Cardiac septum (tissue), 1 donor: Measurements from ENCODE around the gene TMPRSS11E. TPM values are rescaled to one million over a fixed set of nuclear protein-coding genes. Genes with fewer than 3 reads are reported as not detected.
"Not testable (repeated sequence)": the region's sequence is repeated elsewhere in the genome, so short reads cannot be mapped to it uniquely, and the experiment has no call there.

ENCODE experiments used
- DNase-seq: peaks from one replicate; pipeline ENCODE4 v3.0.0-alpha.2; 2020; ENCODE audit warnings: low spot score
- intact Hi-C: fragments of 100-400 bp; cut with DNase I; formaldehyde crosslinking; loops from one replicate; pipeline ENCODE4 v1.14.0; 2022
- total RNA-seq: library from RNA; stranded (reverse); fragmentation: NEBNext Ultra II Directional; extraction: Animal tissue kit (Norgen Biotek cat#: 25700); gene quantifications from one replicate; pipeline ENCODE4 v1.2.1, GENCODE V29; 2021
- donor health status: DM: no; HTN: no; CAD: no.

Gene TMPRSS11E
- total RNA-seq, 1 donor from 2014 or later: not detected

DNA sequence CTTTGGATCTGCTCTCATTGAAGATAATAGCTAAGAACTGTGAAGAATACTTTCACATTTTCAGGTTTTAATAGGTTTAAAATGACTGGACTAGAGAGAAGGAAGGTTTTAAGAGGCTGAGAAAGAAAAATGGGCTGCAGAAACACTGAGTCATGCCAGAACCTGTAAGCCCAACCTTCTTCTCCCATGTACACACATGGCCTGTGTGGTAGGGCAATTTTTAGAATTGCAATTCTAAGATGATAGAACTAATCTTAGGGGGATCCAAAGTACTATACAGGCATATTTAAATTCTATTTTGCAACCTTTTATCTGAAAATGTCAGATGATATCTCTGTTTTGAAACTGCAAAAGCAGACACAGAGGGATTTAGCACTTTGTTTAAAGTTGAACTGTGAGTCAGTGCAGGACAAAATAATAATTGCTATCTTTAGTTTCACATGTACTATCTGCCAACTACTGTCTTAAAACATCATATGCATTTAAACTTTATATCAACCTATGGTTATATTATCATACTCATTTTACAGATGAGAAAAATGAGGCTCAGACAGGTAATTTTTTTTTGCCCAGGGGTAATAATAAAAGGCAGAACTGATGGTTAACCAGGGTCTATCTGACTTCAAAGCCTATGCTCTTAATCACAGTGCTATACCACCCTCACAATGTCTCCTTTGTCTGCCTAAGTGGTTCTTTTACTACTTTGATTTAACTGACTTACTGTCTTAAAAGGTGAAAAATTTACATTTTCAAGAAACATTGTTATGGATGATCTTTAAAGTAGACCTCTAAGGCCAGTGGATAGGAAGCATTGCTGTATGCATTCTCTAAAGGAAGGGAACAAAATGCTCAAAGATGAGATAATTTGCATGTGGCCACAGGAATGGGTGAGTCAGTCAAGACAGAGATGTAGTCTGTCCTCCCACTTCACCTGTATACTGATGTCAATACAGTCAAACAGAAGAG lies 4.3 kb downstream of the TMPRSS11E start:
- DNase-seq: no peak
- intact Hi-C loops: no loop called here

DNA sequence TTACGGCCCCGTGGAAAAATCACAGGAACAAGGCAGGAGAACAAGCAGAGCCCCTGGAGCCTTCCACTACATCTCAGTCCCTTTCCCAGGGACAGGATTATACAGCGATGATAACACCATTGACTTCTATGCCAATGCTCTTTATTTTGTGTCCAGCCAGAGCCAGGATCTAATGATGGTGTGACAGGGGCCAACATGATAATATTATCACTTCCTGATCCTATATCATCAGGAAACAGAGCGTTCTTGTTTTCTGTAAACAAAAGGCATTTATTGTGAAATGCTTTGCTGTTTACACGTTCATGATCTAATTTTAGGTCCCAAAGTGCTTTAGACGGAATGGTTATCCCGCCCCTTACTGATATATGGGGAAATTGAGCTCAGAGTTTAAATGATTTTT lies 12.8 kb downstream of the TMPRSS11E start:
- intact Hi-C loops: no loop called here
- no peak for DNase-seq

DNA sequence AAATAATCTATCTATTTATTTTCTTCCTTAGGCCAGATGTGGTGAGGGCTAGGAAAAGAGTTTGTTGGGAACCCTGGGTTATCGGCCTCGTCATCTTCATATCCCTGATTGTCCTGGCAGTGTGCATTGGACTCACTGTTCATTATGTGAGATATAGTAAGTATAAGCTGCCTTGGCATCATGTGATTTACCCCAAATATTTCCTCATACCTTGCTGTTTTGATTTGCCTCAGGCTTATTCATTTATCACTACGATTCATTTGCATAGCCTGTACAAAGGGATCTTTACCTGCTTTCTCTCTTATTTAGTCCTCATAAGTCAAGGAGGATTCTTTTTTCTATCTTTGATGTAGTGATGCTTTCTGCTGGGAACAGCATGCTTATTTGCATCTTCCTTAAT lies 14.5 kb downstream of the TMPRSS11E start:
- no peak for DNase-seq
- intact Hi-C loops: no loop called here

DNA sequence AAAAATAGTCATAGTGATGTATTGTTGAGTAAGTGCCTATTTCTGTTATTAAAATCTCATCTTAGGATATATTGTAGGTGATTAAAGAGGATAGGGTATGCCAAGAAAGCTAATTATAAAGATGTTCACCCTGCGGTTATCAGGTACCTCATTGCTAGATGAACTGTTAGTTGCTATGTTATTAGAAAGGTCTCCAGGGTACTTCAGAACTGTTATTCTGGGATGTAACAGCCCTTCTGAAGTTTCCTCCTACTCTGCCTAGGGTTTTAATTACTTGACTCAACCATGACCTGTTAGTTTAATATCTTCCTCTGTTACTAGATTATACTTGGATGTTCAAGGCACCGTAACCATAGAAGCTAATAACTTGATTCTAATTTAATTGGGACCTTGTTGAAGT lies 15.4 kb downstream of the TMPRSS11E start:
- intact Hi-C loops: no loop called here
- DNase-seq: no peak

DNA sequence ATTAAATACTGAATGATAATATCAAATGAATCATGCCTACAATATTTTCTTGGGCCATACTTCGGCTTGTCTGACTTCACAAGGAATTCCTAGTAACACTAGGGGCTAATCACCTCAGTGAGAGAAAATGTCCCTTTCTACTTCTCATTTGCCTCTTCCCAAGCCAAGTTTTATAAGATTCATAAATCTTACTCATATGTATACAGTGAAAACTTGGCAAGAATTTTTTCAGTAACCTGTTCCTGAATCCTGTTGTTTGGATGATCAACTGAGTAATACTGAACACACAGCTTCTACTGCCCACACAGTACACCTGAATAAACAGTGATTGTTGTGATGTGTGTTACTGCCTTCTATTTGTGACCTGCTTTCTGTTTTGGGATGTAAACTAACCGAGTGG lies 16.5 kb downstream of the TMPRSS11E start:
- no peak for DNase-seq
- intact Hi-C loops: no loop called here

DNA sequence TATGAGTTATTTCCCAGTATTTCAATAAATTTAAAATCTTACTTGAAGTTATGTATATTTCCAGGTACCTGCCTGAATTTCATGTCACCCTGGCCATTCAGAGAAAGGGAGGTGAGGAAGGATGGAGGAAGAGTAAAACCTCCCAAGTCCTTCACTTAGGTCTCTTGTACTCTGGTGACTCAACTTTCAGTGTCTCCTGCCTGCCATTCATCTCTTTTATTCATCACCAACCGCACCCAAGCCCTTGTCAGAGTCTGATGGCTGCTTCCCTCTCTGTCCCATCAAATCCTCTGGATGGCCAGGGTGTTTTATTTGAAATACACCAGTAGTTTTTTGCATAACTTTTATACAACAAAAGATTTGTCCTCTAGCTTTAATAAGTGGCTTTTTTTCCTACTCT lies 17.8 kb downstream of the TMPRSS11E start:
- no peak for DNase-seq

DNA sequence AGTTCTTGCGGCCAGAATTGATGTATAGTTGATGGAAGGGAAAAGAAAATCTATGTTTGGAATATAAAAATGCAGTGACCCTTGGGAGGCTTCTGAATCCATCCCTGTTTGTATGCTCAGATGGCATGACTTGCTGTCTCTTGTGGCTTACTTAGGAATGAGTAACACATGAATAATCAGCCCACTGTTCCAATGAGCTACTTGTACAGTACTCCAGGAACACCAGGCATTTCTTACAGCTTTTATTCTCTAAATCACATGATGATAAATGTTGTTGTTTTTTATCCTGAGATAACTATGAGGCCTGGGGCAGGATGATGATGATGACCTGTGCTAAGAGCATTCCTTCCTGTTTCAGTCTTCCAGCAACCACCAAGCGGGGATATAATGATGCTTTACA lies 18.9 kb downstream of the TMPRSS11E start:
- DNase-seq: no peak
- intact Hi-C loops: no loop called here

More for the DNA sequence above, 17.8 kb downstream of the TMPRSS11E start:
- intact Hi-C loops: no loop called here

DNA sequence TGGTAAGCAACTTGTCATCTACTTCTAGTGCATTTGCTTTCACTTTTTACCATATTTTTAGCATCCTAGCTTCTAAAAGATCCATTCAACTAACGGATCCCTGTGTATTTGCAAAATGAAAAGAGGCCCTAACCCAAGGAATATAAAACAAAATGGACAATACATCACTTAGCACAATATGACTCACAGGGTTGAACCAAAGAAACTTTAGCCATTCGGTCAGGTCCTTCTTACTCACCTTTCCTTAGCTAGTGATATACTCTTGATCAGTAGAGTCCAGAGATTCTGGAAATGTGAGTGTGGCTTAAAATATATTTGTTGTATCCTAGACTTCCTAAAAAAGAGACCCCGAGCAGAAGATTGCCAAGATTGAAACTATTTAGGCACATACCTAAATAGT lies 19.5 kb downstream of the TMPRSS11E start:
- DNase-seq: no peak
- intact Hi-C loops: no loop called here

DNA sequence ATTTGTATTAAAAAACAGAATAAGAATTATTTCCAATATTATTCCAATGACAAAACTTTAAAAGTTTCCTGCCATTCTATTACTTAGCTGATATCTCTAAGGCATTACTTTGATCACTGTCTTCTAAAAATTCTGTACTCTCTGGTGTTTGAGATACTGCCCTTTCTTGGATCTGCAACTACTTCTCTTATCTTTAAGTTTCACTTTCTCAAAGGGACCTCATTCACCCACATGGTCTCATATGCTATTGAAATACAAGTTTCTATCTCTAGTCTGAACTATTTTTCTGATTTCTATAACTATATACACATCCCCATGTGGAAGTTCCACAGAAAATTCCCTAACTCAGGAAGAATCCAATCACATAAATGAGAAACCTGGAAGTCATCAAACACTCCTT lies 22.2 kb downstream of the TMPRSS11E start:
- DNase-seq: no peak
- intact Hi-C loops: no loop called here

DNA sequence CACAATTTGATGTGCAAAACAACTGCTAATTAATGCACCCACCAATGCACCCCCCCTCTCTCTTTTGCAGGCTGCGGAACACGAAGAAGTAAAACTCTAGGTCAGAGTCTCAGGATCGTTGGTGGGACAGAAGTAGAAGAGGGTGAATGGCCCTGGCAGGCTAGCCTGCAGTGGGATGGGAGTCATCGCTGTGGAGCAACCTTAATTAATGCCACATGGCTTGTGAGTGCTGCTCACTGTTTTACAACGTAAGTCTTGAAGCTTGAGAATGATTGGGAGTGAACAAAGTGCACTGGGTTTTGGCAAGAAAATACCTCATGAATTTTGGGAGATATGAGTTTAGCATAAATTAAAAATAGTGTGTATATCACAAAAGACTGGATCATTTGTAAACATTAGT lies 28.9 kb downstream of the TMPRSS11E start:
- intact Hi-C loops: no loop called here
- no peak for DNase-seq

DNA sequence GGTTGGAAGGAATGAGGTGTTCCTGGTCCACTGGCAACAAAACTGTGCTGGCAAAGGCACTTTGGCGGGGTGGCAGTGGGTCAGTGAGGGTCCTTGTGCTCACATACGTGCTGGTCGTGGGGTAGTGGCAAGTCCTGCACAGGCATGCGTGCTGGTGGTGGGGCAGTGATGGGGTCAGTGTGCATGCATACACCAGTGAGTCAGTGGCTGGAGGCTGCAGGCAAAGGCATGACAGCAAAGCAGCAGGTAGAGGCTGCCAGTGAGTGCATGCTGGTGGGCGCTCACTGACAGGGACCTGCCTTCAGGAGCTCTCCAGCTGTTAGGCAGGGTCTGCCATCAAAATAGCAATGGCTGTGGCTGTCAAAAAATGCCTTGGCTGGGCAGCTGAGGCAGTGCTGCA lies 42.1 kb downstream of the TMPRSS11E start:
- DNase-seq: no peak
- intact Hi-C loops: no loop called here

DNA sequence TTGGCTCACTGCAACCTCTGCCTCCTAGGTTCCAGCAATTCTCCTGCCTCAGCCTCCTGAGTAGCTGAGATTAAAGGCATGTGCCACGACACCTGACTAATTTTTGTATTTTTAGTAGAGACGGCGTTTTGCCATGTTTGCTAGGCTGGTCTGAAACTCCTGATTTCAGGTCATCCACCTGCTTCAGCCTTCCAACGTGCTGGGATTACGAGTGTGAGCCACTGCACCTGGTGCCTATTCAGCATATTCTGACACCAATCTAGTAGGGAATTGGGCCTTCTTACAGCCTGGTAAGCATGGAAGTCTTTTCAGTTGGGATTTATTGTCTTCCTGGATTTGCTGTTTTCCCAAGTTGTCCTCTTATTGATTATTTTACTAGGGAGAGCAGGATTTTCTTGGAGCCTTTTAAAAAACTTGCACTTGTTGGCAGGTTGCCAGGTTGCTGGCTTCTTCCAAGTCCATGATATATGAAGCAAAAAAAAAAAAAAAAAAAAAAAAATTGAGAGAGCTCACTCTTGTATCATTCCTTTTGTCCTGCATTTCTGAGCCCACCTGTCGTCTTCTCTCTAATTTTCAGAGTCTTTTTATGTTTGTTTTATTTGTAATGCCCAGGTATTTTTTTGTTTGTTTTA lies 43.7 kb downstream of the TMPRSS11E start:
- intact Hi-C loops: loop anchor here (5.0 kb wide), 1 partner anchor 136 kb away; no protein-coding TSS in a partner anchor
- DNase-seq: no peak

DNA sequence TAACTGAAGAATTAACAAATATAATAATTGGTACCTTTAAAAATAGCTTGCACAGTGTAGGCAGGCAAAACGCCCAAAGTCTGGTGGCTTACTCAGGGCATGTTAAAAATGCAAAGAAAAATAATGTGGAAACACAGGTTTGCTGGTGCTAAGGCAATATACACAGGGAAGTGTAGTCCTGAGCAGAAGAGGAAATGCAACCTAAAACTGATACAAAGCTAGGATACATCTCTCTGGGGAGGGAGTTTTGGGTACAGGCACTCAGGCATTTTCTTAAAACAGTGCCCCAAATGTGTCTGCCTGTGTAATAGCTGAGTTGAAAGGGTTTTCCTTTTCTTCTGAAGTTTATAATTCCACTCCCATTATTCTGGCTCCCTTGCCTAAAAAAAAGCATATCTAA lies 47.4 kb downstream of the TMPRSS11E start:
- intact Hi-C loops: loop anchor here (5.0 kb wide), 2 partner anchors 133 to 678 kb away; no protein-coding TSS in a partner anchor
- DNase-seq: no peak

DNA sequence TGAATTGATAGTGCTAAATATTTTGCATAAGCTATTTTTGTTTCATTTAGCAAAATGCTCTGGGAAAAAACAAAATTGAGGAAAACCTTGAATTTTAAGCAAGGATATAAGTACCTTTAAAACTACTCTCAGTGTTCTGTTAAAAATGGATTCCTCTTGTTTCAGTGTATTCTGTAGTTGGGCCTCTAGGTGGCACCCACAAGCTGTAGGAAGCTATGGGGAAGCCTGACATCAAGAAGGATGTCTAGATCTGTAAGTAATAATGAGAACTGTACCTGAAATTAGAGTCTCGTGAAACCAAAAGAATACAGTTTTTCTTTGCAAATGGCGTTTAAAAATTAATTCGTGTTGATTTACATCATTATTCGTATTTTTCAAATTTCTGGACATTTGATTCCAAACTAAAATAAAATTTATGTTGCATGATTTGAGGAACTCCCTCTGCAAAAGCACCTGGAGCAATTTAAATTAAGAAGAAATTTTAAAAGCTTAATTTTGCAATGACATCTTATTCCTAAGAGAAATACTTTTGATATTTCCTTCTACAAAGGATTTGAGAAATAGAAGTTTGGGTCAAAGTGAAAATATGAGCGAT lies 51.2 kb downstream of the TMPRSS11E start:
- intact Hi-C loops: loop anchor here (5.0 kb wide), 1 partner anchor 674 kb away; no protein-coding TSS in a partner anchor
- DNase-seq: no peak

DNA sequence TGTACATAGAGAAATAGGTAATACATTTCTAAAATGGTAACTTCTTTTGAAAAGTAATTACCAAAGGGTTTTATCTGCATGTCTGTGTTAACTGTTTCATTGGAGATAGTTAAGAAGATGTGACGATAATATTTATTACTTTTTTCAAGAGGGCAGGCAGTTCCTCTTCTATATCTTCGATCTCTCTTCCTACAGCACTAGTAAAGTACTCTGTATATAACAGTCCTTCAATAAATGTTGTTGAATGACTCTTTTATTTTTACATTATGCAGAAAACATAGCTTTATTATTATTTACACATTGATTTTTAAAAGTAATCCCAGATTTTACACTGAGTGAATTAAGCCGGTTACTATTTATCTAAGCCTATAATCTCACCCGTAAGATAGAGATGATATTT lies 51.8 kb downstream of the TMPRSS11E start:
- intact Hi-C loops: loop anchor here (5.0 kb wide), 1 partner anchor 673 kb away; no protein-coding TSS in a partner anchor
- no peak for DNase-seq

DNA sequence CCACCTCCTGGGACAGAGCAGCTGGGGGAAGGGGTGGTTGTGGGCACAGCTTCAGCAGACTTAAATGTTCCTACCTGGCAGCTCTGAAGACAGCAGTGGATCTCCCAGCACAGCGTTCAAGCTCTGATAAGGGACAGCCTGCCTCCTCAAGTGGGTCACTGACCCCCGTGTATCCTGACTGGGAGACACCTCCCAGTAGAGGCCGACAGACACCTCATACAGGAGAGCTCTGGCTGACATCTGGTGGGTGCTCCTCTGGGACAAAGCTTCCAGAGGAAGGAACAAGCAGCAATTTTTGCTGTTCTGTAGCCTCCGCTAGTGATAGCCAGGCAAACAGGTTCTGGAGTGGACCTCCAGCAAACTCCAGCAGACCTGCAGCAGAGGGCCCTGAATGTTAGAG lies 56.2 kb downstream of the TMPRSS11E start:
- intact Hi-C loops: loop anchor here (5.0 kb wide), 1 partner anchor 134 kb away; no protein-coding TSS in a partner anchor
- DNase-seq: not testable (repeated sequence)

DNA sequence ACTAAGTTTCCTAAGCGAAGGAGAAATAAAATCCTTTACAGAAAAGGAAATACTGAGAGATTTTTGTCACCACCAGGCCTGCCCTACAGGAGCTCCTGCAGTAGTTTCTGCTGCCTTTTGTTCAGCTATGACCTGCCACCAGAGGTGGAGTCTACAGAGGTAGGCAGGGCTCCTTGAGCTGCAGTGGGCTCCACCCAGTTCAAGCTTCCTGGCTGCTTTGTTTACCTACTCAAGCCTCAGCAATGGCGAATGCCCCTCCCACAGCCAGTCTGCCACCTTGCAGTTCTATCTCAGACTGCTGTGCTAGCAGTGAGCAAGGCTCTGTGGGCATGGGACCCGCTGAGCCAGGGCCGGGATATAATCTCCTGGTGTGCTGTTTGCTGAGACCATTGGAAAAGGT lies 57.6 kb downstream of the TMPRSS11E start:
- intact Hi-C loops: loop anchor here (5.0 kb wide), 1 partner anchor 132 kb away; no protein-coding TSS in a partner anchor
- DNase-seq: not testable (repeated sequence)

DNA sequence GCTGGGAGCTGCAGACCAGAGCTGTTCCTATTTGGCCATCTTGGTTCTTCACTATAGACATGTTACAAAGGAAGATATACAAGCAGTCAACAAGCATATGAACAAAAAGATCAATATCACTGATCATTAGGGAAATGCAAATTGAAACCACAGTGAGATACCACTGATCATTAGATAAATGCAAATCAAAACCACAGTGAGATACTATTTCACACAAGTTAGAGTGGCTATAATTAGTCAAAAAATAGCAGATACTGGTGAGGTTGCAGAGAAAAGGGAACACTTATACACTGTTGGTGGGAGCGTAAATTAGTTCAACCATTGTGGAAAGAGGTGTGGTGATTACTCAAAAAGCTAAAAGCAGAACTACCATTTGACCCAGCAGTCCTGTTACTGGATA lies 58.2 kb downstream of the TMPRSS11E start:
- intact Hi-C loops, DNase-seq: not testable (repeated sequence)

DNA sequence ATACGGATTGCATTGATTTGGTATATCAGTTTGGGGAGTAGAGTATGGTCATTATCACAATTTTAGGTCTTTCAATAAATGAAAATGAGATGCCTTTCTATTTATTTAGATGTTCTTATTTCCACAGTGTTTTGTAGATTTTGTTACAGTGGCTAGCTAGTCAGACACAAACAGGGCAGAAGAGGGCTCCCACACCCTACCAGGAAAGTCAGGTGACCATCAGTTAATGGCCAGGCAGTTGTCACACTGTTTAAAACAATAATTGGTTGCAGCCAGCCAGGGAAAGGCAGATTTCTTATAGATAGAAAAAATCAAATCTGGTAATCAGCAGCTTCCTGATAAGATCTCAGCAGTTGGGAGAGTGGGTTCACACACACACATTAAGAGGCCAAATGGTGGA lies 71.6 kb downstream of the TMPRSS11E start:
- DNase-seq: no peak
- intact Hi-C loops: no loop called here

DNA sequence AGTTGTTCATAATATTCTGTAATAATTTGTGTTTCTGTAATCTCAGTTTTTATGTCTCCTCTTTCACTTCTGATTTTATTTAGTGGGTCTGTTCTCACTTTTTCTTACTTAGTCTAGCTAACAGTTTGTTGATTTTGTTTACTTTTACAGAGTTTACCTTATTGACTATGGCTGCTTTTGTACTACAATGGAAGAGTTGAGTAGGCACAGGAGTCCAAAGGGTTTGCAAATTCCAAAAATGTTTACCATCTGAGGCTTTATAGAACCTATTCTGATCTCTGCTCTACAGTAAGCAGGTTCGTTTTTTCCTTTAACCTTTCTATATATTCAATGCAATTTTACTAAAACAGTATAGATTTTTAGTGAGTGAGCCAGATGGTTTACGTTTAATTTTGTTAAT lies 73.7 kb downstream of the TMPRSS11E start:
- no peak for DNase-seq
- intact Hi-C loops: no loop called here
